ENCODE results near the gene ADGRG7.
"Not testable (repeated sequence)": the region's sequence is repeated elsewhere in the genome, so short reads cannot be mapped to it uniquely, and the experiment has no call there.

ADGRG7 gene

DNA sequence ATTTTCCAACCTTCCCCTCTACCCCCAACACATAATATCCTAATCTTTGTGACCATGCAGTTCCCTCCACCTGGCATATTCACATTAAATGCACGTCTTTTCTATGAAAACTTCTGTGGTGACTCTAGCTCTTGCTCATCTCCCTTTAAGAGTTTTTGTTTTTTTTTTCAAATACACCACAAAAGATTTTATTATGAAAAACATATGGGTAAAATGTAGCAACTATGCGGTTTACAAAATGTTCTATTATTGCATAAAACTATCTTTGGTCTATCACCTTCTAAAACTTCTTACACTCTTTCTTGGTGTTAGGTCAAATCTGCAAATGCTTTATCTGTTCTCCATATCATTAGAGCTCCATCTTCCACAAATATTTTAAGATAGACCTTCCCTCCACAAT, 38.6 kb upstream of the ADGRG7 start:
- H3K4me3 ChIP-seq (replicated peaks in 1 of 2; ENCODE audit: low read depth in 2 of 2, low read length in 2 of 2): no peak overlapping the region
- no peak for DNase-seq (ENCODE audit: low read depth in 2 of 2)
- TF ChIP-seq, protein P1, sequence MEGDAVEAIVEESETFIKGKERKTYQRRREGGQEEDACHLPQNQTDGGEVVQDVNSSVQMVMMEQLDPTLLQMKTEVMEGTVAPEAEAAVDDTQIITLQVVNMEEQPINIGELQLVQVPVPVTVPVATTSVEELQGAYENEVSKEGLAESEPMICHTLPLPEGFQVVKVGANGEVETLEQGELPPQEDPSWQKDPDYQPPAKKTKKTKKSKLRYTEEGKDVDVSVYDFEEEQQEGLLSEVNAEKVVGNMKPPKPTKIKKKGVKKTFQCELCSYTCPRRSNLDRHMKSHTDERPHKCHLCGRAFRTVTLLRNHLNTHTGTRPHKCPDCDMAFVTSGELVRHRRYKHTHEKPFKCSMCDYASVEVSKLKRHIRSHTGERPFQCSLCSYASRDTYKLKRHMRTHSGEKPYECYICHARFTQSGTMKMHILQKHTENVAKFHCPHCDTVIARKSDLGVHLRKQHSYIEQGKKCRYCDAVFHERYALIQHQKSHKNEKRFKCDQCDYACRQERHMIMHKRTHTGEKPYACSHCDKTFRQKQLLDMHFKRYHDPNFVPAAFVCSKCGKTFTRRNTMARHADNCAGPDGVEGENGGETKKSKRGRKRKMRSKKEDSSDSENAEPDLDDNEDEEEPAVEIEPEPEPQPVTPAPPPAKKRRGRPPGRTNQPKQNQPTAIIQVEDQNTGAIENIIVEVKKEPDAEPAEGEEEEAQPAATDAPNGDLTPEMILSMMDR (IDR thresholded peaks at IDR 0.05; ENCODE audit: low read depth, low read length): no peak

DNA sequence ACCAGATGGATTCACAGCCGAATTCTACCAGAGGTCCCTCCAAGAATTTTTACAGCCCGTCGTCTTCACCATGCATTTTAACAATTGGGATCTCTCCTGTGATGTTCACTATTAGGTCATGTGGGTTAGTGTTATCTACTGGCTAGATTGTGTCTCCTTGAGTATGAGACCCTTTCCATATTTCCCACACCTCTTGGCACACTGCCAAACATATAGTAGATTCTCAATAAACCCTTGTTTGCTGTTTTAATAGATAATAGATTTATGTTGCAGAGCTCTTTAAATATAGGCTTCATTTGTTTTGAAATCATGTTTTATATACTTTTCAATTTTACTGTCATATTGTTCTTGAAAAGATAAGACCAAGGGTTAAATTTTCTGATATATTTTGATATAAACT, 34.9 kb upstream of the ADGRG7 start:
- no peak for DNase-seq (ENCODE audit: low read depth in 2 of 2)
- TF ChIP-seq, protein P1 (IDR thresholded peaks at IDR 0.05; ENCODE audit: low read depth, low read length): no peak
- no peak overlapping the region for H3K4me3 ChIP-seq (replicated peaks in 1 of 2; ENCODE audit: low read depth in 2 of 2, low read length in 2 of 2)

DNA sequence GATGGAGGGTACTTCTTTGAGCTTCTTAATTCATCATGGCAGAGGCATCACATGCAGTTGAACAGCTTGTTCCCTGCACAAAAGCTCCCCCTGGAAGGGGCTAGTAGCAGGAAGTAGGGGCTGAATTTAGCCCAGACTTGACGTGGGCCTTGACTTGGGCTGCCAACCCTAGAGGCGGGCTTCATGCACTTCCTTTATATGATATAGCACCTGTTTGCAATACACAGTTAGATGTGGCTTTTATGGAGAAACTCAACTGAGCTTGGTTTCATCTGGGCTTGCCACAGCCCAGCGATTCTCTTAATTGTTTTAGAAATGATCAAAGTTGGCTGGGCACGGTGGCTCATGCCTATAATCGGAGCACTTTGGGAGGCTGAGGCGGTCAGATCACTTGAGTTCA, 33.7 kb upstream of the ADGRG7 start:
- H3K4me3 ChIP-seq (replicated peaks in 1 of 2; ENCODE audit: low read depth in 2 of 2, low read length in 2 of 2): no peak overlapping the region
- TF ChIP-seq, protein P1 (IDR thresholded peaks at IDR 0.05; ENCODE audit: low read depth, low read length): no peak
- no peak for DNase-seq (ENCODE audit: low read depth in 2 of 2)

DNA sequence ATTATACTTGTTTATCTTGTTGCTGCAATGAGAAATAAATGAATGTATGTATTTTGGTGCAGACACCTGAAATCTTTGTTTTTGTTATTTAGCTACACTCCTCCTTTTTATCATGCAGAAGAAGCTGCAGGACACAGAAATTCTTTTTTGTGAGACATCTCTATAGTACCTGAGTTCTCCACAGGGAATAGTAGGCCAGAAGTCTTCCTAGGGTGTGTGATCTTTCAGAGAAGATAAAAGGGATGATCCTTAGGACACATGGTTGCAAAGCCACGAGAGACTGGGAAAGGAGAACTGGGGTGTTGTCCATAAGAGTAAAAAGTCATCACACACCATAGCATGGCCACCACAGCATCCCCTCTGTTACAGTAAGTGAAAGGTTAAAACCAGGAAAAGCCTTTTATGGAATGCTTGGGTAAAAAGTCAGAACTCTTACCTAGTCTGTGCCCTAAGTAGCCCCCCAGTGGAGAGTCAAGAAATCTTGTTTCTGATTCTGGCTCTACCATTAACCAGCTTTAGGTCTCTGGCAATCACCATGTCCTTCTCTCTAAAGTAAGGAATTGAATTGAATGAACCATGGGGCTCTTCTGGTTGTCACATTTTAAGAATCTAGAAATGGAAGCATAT, 31.9 kb upstream of the ADGRG7 start:
- H3K4me3 ChIP-seq (replicated peaks in 1 of 2; ENCODE audit: low read depth in 2 of 2, low read length in 2 of 2): no peak overlapping the region
- TF ChIP-seq, protein P1 (IDR thresholded peaks at IDR 0.05; ENCODE audit: low read depth, low read length): no peak
- DNase-seq (ENCODE audit: low read depth in 2 of 2): no peak

DNA sequence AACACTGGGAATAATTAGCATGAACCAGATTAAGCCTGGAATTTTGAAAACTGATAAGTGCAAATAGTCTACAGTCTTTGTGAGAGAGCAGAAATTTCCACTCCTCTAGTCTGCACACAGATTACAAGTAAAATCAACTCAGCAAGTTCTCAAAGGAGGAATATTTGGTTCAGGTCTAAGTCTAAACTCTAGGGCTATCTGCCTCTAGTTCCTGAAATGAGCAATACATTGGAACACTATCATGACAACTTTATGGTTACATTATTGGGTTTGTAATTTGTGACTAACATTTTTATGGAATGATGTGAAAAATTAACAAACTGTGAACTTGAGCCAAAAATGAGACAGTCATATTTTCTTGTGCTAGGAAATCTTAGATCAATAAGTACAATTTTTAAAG, 30.8 kb upstream of the ADGRG7 start:
- TF ChIP-seq, protein P1 (IDR thresholded peaks at IDR 0.05; ENCODE audit: low read depth, low read length): no peak
- DNase-seq (ENCODE audit: low read depth in 2 of 2): no peak
- no peak overlapping the region for H3K4me3 ChIP-seq (replicated peaks in 1 of 2; ENCODE audit: low read depth in 2 of 2, low read length in 2 of 2)

DNA sequence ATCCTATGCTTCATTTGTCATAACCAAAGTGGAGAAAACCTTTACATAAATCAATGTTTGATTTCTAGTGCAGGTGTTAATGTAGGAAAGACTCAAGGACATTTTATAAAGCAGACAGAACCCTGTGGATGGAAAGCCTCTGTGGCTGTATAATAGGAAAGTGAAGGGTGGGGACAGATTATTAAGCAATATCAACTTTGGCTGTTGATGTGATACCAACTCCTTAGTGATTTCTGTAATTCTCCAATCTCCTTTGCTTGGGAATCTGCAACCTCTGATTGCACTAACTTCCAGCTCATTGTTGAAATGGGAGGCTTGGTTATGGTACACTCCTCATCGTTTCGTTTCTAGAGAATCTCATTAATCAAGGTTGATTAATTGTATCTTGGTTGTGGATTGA, 29.3 kb upstream of the ADGRG7 start:
- H3K4me3 ChIP-seq (replicated peaks in 1 of 2; ENCODE audit: low read depth in 2 of 2, low read length in 2 of 2): no peak overlapping the region
- no peak for DNase-seq (ENCODE audit: low read depth in 2 of 2)
- TF ChIP-seq, protein P1 (IDR thresholded peaks at IDR 0.05; ENCODE audit: low read depth, low read length): no peak

DNA sequence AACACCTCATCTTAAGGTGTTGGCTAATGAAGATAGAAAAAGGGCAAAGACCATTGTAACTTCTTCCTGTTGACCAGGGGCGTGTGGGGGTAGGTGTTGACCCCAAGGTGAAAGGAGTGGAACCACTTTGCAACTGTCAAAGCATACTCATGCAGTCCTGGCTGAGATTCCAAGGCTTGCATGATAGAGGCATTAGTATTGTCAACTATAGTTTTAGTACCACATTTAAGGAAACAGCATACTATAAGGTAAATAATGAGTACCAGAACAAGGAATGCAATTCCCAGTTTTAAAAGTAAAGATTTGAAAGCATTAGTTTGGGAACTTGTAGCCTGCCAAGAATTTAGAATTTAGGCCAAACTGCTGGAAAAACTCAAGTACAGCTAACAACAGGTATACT, 27.8 kb upstream of the ADGRG7 start:
- no peak for DNase-seq (ENCODE audit: low read depth in 2 of 2)
- H3K4me3 ChIP-seq (replicated peaks in 1 of 2; ENCODE audit: low read depth in 2 of 2, low read length in 2 of 2): no peak overlapping the region
- TF ChIP-seq, protein P1 (IDR thresholded peaks at IDR 0.05; ENCODE audit: low read depth, low read length): no peak

DNA sequence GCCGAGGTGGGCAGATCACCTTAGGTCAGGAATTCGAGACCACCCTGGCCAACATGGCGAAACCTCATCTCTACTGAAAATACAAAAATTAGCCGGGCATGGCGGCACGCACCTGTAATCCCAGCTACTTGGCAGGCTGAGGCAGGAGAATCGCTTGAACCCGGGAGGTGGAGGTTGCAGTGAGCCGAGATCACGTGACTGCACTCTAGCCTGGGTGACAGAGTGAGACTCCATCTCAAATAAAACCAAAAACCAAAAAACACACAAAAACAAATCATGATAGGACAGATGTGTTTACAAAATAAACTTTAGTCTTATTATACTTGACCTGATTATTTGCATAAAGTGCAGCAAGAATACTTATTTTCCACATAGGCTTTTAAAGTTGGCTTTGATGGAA, 27.2 kb upstream of the ADGRG7 start:
- DNase-seq (ENCODE audit: low read depth in 2 of 2): not testable (repeated sequence)

More for the DNA sequence above, 27.2 kb upstream of the ADGRG7 start:
- H3K4me3 ChIP-seq (replicated peaks in 1 of 2; ENCODE audit: low read depth in 2 of 2, low read length in 2 of 2): not testable (repeated sequence)

All from cardiac fibroblast (primary cell).